Esophagus (tissue), 2 donors: Measurements from ENCODE around the gene OPA1. TPM values are rescaled to one million over a fixed set of nuclear protein-coding genes. Genes with fewer than 3 reads are reported as not detected.

ENCODE experiments used
- H3K27ac ChIP-seq, 2 donors: one replicate each; pipeline ENCODE4 v1.5.1; 2013; ENCODE audit warnings: low read depth in 2 of 2, mild to moderate bottlenecking in 2 of 2, inconsistent platforms in 1 of 2, low read length in 1 of 2, moderate library complexity in 1 of 2
- H3K27me3 ChIP-seq, 2 donors: one replicate each; pipeline ENCODE4 v1.6.1; 2013; ENCODE audit warnings: low read length in 2 of 2, control low read depth in 1 of 2, mild to moderate bottlenecking in 1 of 2; ENCODE audit not compliant: insufficient read depth in 2 of 2, control insufficient read depth in 1 of 2
- H3K36me3 ChIP-seq, 2 donors: one replicate each; pipeline ENCODE4 v1.6.1; 2013; ENCODE audit warnings: low read length in 1 of 2; ENCODE audit not compliant: control insufficient read depth in 2 of 2, insufficient read depth in 2 of 2
- H3K4me1 ChIP-seq, 2 donors: one replicate each; pipeline ENCODE4 v1.6.1; 2013; ENCODE audit warnings: low read length in 1 of 2; ENCODE audit not compliant: control insufficient read depth in 2 of 2, insufficient read depth in 2 of 2
- H3K4me3 ChIP-seq, 2 donors: one replicate each; pipeline ENCODE4 v1.5.1; 2013; ENCODE audit warnings: low read length in 2 of 2, mild to moderate bottlenecking in 2 of 2, low read depth in 1 of 2, moderate library complexity in 1 of 2
- H3K9me3 ChIP-seq, 2 donors: one replicate each; pipeline ENCODE4 v1.6.1; 2013; ENCODE audit warnings: mild to moderate bottlenecking in 2 of 2, low read depth in 1 of 2, low read length in 1 of 2, moderate library complexity in 1 of 2; ENCODE audit not compliant: control insufficient read depth in 2 of 2, insufficient read depth in 1 of 2
- WGBS, 2 donors: extraction: QIAGEN DNeasy Blood & Tissue Kit; methylation state at CpG; one replicate each; pipeline ENCODE4 v1.1.7; 2013; 5-methylcytosine and 5-hydroxymethylcytosine counted together
- polyA plus RNA-seq, 2 donors: library from polyadenylated mRNA; stranded (reverse); fragments of 200-250 nt; gene quantifications; one replicate each; pipeline ENCODE4 v1.2.3, GENCODE V29; 2013
- donor health status: healthy with polysubstance abuse.
- donor health status: Bipolar disorder and iron deficiency.

The OPA1 gene
- polyA plus RNA-seq, 2 donors: 9.2 to 20.5 TPM

DNA sequence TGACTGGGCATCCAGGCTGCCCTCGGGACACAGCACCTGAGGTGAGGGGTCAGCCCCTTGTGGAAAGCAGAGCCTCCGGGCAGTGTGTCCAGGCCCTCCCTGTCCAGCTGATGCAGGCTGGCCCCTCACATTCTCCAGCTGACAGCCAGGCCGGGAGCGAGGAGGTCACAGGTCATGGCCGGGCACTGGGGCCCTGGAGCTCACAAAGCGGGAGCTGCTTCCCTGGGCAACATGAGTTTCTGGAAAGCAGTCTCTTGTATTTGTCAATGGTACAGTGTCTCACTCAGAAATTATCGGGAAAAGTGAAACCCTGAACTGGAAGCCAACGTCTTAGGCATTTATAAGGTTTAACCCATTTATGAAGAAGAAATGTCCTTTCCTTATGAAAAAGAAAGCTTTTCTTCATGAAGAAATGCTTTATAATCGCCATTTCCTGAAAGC is 118.5 kb downstream of the OPA1 start:
- H3K27ac ChIP-seq: no peak overlapping the region
- whole genome bisulfite sequencing, 2 donors: 81 to 85% methylated on average over 9 of the region's 9 CpGs

DNA sequence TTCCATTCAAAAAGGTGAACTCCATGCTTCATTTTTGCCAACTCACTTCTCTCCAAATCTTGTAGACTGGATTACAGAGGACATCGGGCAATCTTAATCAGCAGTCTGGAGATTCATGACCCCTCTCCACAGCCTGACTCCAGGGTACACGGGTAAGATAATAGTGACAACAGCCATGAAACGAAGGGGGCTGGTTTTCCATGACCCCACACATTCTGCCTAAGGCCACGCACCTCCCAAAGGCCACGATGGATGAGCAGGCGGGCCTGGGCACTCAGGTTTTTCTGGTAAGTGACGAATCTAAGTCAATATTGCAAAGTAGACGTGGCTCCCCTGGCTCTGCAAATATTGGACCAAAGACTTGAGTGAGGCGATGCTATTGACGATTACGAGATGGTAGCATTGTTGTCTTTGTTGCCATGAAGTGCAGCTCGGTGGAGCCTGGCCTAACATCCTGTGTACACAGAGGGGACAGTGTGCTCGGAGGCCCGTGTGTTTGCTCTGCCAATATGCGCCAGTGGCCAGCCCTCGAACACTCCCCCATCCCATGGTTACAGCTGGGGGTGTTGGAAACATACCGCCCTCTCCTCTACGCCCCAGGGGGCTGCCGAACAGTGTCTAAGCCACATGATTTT is 119.1 kb downstream of the OPA1 start:
- peaks cover 4 to 9% of the 10 kb centered on the region in 2 donors for H3K9me3 ChIP-seq
- no peak overlapping the region for H3K4me3 ChIP-seq
- peaks cover 0 to 3% of the 10 kb centered on the region in 2 donors for H3K4me1 ChIP-seq
- no peaks in the 10 kb centered on the region for H3K36me3 ChIP-seq
- H3K27me3 ChIP-seq: no peaks in the 10 kb centered on the region
- no peak overlapping the region for H3K27ac ChIP-seq
- 79 to 86% methylated on average over 19 of the region's 19 CpGs for WGBS, 2 donors

More for the DNA sequence above, 118.5 kb downstream of the OPA1 start:
- peaks cover 4 to 7% of the 10 kb centered on the region in 2 donors for H3K9me3 ChIP-seq
- H3K4me3 ChIP-seq: no peak overlapping the region
- no peaks in the 10 kb centered on the region for H3K36me3 ChIP-seq
- H3K4me1 ChIP-seq: peaks cover 0 to under 1% of the 10 kb centered on the region in 2 donors
- H3K27me3 ChIP-seq: no peaks in the 10 kb centered on the region

DNA sequence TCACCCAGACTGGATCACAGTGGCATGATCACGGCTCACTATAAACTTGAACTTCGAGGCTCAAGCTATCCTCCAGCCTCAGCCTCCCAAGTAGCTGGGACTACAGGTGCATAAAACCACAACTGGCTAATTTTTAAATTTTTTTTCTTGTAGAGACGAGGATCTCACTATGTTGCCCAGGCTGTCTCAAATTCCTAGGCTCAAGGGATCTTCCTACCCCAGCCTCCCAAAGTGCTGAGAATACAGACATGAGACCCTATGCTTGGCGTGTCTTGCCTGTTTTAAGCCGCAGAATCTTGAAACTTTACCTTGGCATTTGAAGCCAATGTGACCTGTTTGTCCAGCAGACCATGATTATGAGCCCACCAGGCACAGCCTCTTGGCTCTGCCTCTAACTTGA is 119.9 kb downstream of the OPA1 start:
- H3K27ac ChIP-seq: no peak overlapping the region
- 93 to 95% methylated on average over 5 of the region's 5 CpGs for WGBS, 2 donors

DNA sequence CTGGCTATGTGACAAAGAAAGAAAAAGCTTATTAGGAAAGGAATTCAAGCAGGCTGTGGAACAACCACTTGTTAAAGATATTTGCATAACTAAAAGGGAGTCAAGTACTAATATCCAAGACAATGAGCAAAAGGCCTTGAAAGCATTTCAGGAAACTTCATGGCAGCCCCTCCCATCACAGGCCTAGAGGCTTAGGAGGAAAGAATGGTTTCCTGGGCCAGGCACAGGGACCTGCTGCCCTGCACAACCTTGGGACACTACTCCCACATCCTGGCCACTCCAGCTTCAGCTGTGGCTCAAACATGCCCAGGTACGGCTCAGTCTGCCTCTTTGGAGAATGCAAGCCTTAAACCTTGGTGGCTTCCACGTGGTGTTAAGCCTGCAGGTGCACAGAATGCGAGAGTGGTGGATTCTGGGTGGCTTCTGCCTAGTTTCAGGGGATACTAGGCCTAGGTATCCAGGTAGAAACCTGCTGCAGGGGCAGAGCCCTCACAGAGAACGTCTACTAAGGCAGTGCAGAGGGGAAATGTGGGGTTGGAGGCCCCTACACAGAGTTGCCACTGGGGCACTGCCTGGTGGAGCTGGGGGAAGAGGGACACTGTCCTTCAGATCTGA is 121.6 kb downstream of the OPA1 start:
- Histone ChIP-seq H3K27ac (no peak overlapping the region), H3K4me3 (no peak overlapping the region), H3K27me3 (no peaks in the 10 kb centered on the region), H3K9me3 (peaks cover 4 to 9% of the 10 kb centered on the region in 2 donors), H3K36me3 (no peaks in the 10 kb centered on the region), H3K4me1 (peaks cover 0 to 3% of the 10 kb centered on the region in 2 donors)
- WGBS, 2 donors: 73 to 80% methylated on average over 4 of the region's 4 CpGs

More for the DNA sequence above, 119.9 kb downstream of the OPA1 start:
- no peak overlapping the region for H3K4me3 ChIP-seq
- no peaks in the 10 kb centered on the region for H3K36me3 ChIP-seq
- no peaks in the 10 kb centered on the region for H3K27me3 ChIP-seq
- peaks cover 4 to 9% of the 10 kb centered on the region in 2 donors for H3K9me3 ChIP-seq
- H3K4me1 ChIP-seq: peaks cover 0 to 3% of the 10 kb centered on the region in 2 donors

DNA sequence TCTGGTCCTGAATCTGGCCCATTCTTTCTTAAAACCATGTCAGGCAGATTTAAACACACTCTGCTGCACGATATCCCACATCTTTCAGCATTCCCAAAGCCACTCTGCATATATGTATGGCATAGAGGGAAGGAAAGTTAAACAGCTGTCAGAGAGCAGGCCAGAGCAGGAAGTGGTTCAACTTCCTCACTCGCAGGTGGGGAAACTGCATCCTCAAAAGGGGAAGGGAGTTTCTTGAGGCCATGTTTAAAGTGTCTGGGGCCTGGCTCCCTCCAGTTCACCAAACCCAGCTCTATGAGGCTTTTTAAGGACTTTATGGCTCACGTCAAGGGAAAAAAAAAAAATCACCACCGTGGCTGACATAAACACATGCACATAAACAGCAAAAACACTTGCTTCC is 123.1 kb downstream of the OPA1 start:
- Histone ChIP-seq H3K9me3 (peaks cover 4 to 9% of the 10 kb centered on the region in 2 donors), H3K36me3 (no peaks in the 10 kb centered on the region), H3K27ac (no peak overlapping the region), H3K4me1 (peaks cover 0 to 3% of the 10 kb centered on the region in 2 donors), H3K4me3 (no peak overlapping the region), H3K27me3 (no peaks in the 10 kb centered on the region)
- 77 to 79% methylated on average over 4 of the region's 4 CpGs for WGBS, 2 donors

DNA sequence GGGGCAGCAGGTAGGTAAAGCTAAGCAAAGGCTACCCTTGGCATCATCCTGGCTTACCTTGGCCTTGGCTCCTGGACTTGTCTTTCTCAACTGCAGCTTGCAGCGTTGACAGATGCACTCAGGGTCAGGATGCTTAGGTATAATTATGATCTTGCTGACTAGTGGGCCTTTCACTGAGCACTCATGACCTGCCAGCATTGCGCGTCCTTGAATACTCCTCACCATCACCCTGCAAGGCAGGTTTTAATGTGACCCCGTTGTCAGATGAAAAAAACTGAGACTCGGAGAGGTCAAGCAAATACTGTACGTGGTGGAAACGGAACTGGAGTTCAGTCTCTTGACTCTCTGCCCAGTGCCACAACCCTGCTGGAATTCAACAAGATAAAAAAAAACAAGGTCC is 126.7 kb downstream of the OPA1 start:
- Histone ChIP-seq H3K4me3 (no peak overlapping the region), H3K4me1 (peaks cover 0 to 3% of the 10 kb centered on the region in 2 donors), H3K9me3 (peaks cover 2 to 6% of the 10 kb centered on the region in 2 donors), H3K36me3 (no peaks in the 10 kb centered on the region), H3K27me3 (no peaks in the 10 kb centered on the region), H3K27ac (no peak overlapping the region)
- WGBS, 2 donors: 81 to 93% methylated on average over 7 of the region's 7 CpGs

DNA sequence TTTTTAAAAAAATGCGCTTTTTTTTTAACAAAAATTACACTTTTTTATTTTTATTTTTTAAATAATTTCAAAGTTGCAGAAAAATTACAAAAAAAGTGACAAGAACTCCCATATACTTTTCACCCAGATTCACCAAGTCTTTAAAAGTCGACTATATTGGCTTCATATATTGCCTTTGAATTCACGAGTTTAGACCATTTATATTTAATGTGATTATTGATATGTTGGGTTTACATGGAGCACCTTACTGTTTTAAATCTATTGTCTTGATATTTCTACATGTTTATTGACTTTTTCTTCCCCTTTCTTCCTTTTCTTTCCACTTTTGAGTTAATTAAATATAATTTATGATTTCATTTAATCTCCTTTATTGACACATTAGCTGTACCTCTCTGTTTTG is 127.2 kb downstream of the OPA1 start:
- H3K4me3 ChIP-seq: no peak overlapping the region
- peaks cover 0 to 3% of the 10 kb centered on the region in 2 donors for H3K4me1 ChIP-seq
- WGBS, 2 donors: 92 to 96% methylated on average over 3 of the region's 3 CpGs
- no peaks in the 10 kb centered on the region for H3K27me3 ChIP-seq
- no peak overlapping the region for H3K27ac ChIP-seq
- no peaks in the 10 kb centered on the region for H3K36me3 ChIP-seq
- H3K9me3 ChIP-seq: peaks cover 0 to 2% of the 10 kb centered on the region in 2 donors

DNA sequence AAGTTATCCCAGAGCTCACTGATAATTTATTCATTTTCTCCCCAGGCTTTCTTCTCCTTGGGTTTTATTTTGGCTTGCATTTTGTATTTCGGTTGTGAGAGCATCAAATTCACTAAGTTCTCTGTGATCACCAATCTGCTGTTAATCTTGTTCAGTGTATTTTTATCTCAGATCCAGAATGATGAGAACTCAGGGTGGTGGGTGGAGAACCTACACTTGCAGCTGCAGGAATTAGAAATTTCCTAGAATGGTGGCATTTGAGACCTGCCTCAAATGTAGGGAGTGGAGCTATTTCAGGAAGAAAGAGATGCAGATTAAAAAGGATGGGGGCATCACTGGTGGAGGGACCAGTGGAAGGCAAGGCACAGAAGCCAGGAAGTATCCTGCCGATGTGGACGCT is 129.6 kb downstream of the OPA1 start:
- no peak overlapping the region for H3K27ac ChIP-seq
- no peak overlapping the region for H3K4me3 ChIP-seq
- no peaks in the 10 kb centered on the region for H3K27me3 ChIP-seq
- H3K36me3 ChIP-seq: no peaks in the 10 kb centered on the region
- WGBS, 2 donors: 88 to 91% methylated on average over 3 of the region's 3 CpGs
- H3K4me1 ChIP-seq: no peaks in the 10 kb centered on the region
- no peaks in the 10 kb centered on the region for H3K9me3 ChIP-seq

DNA sequence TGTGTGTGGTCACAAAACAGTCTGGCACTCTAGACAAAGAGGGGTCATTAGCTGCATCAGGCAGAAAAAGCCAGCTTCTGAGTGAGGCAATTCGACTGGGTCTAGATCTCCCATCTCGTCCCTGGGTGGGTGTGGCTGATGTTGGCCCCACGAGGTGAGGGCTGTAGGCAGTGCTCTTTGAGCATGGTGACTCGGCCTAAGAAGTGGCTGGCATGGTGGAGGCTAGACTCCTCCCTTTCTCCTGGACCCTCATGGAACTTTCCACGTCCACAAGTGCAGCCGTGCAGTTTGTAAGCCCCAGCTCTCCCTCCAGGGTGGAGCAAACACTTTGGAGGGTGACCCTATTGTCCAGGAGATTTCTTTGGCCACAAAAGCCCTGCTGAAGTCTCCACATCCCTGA is 134.1 kb downstream of the OPA1 start:
- 73 to 78% methylated on average over 6 of the region's 6 CpGs for WGBS, 2 donors
- Histone ChIP-seq H3K4me3 (no peak overlapping the region), H3K27ac (no peak overlapping the region), H3K27me3 (no peaks in the 10 kb centered on the region), H3K36me3 (no peaks in the 10 kb centered on the region), H3K9me3 (no peaks in the 10 kb centered on the region), H3K4me1 (peaks cover 0 to 2% of the 10 kb centered on the region in 2 donors)
